GM12873 (cell line): ENCODE results near the gene MSS51.

ENCODE experiments used
- TF ChIP-seq, protein P1 (sequence below): IDR thresholded peaks from 2 replicates; pipeline ENCODE4 v1.5.1; 2012; ENCODE audit warnings: low read depth, mild to moderate bottlenecking, moderate library complexity, low read length, control low read depth; ENCODE audit not compliant: insufficient read depth; ENCODE audit errors: missing control alignments

Gene MSS51

GRCh38 chr10:73414230-73414945 lies 19.0 kb downstream of the MSS51 start:
- TF ChIP-seq, protein P1, sequence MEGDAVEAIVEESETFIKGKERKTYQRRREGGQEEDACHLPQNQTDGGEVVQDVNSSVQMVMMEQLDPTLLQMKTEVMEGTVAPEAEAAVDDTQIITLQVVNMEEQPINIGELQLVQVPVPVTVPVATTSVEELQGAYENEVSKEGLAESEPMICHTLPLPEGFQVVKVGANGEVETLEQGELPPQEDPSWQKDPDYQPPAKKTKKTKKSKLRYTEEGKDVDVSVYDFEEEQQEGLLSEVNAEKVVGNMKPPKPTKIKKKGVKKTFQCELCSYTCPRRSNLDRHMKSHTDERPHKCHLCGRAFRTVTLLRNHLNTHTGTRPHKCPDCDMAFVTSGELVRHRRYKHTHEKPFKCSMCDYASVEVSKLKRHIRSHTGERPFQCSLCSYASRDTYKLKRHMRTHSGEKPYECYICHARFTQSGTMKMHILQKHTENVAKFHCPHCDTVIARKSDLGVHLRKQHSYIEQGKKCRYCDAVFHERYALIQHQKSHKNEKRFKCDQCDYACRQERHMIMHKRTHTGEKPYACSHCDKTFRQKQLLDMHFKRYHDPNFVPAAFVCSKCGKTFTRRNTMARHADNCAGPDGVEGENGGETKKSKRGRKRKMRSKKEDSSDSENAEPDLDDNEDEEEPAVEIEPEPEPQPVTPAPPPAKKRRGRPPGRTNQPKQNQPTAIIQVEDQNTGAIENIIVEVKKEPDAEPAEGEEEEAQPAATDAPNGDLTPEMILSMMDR, result no peak

- TF ChIP-seq, protein P1, result peak; percentile 27
These were observed 19.7 kb downstream of the MSS51 start, which contains the start of gene ANXA7 for GRCh38 chr10:73413528-73414229. Gene ANXA7, minus strand, starts transcription at chr10:73414058. Its CDS starts 13,202 bp downstream, at chr10:73400856.

GRCh38 chr10:73413108-73413527 lies 20.2 kb downstream of the MSS51 start:
- TF ChIP-seq, protein P1, result no peak

- TF ChIP-seq, protein P1, result no peak
These were observed 22.5 kb downstream of the MSS51 start for GRCh38 chr10:73410897-73411296.

- TF ChIP-seq, protein P1, result no peak
These were observed 24.3 kb downstream of the MSS51 start for GRCh38 chr10:73408978-73409521.

DNA sequence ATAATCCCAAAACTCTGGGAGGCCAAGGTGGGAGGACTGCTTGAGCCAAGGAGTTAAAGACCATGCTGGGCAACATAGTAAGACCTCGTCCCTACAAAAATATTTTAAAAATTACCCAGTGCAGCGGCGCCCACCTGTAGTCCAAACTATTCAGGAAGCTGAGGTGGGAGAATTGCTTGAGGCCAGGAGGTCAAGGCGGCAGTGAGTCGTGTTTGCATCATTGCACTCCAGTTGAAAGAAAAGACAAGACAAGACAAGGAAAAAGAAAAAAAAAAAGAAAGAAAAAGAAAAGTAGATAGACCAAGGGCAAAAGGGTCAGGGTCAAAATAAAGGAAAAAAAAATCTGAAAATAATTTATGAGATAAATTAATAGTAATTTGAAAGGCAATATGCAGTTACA lies 25.3 kb downstream of the MSS51 start:
- TF ChIP-seq, protein P1, result no peak

DNA sequence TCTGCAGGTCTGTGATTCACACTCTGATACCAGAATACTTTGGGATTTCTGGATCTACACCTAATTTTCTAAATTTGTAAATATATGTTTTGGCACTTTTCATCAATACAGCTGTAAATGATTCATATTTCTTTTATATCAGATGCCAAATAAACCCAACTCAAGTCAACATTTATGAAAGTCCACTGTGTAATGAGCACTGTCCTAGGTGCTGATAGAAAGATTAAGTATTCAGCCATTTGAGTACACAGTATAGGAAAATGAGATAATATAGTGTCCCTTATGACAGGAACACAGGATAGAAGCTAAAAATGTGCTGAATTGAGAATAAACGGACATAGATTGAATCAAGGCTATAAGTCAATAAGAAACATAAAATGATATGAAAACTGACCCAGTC lies 25.9 kb downstream of the MSS51 start:
- TF ChIP-seq, protein P1, result no peak
